Small intestine (tissue), 7 donors: ENCODE measurements around the gene CDH16. TPM values are rescaled to one million over a fixed set of nuclear protein-coding genes. Genes with fewer than 3 reads are reported as not detected.

ENCODE experiments used
- DNase-seq, 2 donors: peaks; one replicate each; pipeline versions ENCODE4 v3.0.0 to v3.0.0-alpha.2; 2013
- FAIRE-seq: peaks from 2 replicates; lab custom pipeline; 2012; peaks lifted over from hg19 to GRCh38; lab: Jason Lieb, UNC
- H3K27ac ChIP-seq, 3 donors: one replicate each; pipeline ENCODE4 v1.5.1; 2013; ENCODE audit warnings: low read length in 2 of 3, mild to moderate bottlenecking in 2 of 3, control low read depth in 1 of 3, inconsistent platforms in 1 of 3, low read depth in 1 of 3, moderate library complexity in 1 of 3
- H3K27me3 ChIP-seq, 3 donors: one replicate each; pipeline ENCODE4 v1.6.1; 2013; ENCODE audit warnings: low read length in 3 of 3, inconsistent platforms in 1 of 3; ENCODE audit not compliant: control insufficient read depth in 3 of 3, insufficient read depth in 3 of 3
- H3K36me3 ChIP-seq, 3 donors: one replicate each; pipeline ENCODE4 v1.6.1; 2013; ENCODE audit warnings: low read length in 3 of 3, inconsistent platforms in 1 of 3, low read depth in 1 of 3, mild to moderate bottlenecking in 1 of 3, moderate library complexity in 1 of 3; ENCODE audit not compliant: control insufficient read depth in 3 of 3, insufficient read depth in 2 of 3
- H3K4me1 ChIP-seq, 3 donors: one replicate each; pipeline ENCODE4 v1.6.1; 2013; ENCODE audit warnings: low read length in 2 of 3, inconsistent platforms in 1 of 3, low read depth in 1 of 3, mild to moderate bottlenecking in 1 of 3, moderate library complexity in 1 of 3; ENCODE audit not compliant: control insufficient read depth in 3 of 3, insufficient read depth in 2 of 3
- H3K4me3 ChIP-seq, 3 donors: one replicate each; pipeline ENCODE4 v1.5.1; 2013; ENCODE audit warnings: low read length in 3 of 3, control low read depth in 1 of 3, inconsistent platforms in 1 of 3, low read depth in 1 of 3, mild to moderate bottlenecking in 1 of 3, moderate library complexity in 1 of 3
- H3K9me3 ChIP-seq, 2 donors: one replicate each; pipeline ENCODE4 v1.6.1; 2013; ENCODE audit warnings: low read depth in 1 of 2, low read length in 1 of 2; ENCODE audit not compliant: control insufficient read depth in 2 of 2, insufficient read depth in 1 of 2
- WGBS, 3 donors: extraction: QIAGEN DNeasy Blood & Tissue Kit; methylation state at CpG; one replicate each; pipeline ENCODE4 v1.1.7; 2013; 5-methylcytosine and 5-hydroxymethylcytosine counted together
- polyA plus RNA-seq, 4 donors: library from polyadenylated mRNA; stranded (reverse) in 3 of 4; unstranded in 1 of 4; fragments of 200-250 nt in 3 of 4; fragments of 120-200 nt in 1 of 4; gene quantifications; one replicate each; pipeline versions ENCODE4 v1.2.1 to v1.2.3, GENCODE V29; 2013
- donor health status: healthy with polysubstance abuse.
- donor health status: control.
- donor health status: control.
- donor health status: Bipolar disorder and iron deficiency.
- donor health status: healthy.

Gene CDH16
- polyA plus RNA-seq, 4 donors = 0.91 to 8.5 (median 4.4) TPM

DNA sequence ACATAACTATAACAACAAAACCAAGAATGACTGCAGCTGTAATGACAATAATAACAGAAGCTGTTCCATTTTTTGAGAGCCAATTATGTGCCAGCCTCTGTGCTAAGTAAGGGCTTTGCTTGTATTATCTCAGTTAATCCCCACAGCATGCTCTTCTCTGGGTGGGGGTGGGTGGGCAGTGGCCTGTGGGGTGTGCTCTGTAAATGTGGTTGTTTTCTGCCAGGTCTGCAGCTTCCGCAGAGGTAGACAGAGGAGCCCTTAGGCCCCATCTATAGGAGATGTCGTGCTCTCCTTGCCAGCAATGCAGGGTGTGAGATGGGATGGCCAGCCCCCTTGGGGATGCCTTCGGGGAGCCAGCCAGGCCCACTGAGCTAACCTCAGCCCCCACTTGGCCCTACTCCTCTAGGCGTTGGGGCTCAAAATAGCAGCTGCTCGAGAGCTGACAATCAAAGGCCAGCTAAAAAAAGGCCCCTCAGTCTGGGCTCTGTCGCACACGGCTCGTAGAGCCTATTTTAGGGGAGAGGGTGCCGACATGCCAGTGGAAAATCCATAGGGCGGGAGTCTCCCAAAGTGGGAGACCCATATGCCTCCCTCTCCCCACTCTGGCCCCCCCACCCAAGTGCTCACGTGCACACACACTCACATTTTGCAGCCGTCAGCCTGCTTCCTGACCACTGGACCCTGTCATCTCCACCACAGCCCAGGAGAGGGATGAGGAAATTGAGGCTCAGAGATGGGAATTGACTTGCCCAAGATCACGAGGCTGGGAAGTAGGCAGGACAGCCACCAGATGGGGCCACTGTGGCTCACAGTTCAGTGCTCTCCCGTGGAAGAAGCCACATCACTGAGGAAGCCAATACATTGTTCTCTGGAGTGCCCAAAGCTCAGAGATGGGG lies 15.8 kb downstream of the CDH16 start:
- Histone ChIP-seq H3K27ac (peak overlapping the region in 1 of 3 donors; percentile 18), H3K27me3 (no peaks in the 10 kb centered on the region), H3K4me3 (no peak overlapping the region), H3K36me3 (peaks cover 0 to 4% (median 0%) of the 10 kb centered on the region in 3 donors), H3K4me1 (peaks cover 8 to 78% (median 19%) of the 10 kb centered on the region in 3 donors), H3K9me3 (no peaks in the 10 kb centered on the region)
- 69 to 81% (median 78%) methylated on average over 14 of the region's 14 CpGs for WGBS, 3 donors
- FAIRE-seq (no peak), DNase-seq (no peak)

DNA sequence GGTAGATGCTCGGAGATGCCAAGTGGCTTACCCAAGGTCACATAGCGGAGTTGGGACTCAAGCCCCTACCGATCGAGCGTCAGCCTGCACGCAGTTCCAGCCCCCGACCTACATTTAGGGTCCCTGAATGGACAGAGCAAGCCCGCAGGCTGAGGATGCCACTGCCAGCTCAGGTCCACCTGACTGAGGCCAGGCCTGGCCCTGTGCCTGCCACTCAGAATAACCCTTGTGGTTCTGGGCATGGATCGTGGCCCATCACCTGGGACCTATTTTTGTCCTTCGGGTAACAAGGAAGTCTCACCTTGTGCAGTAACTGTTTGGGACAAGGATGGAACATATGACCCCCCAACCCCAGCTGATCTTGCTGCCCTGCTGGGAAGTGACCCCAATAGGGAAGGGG lies 17.1 kb downstream of the CDH16 start:
- Histone ChIP-seq H3K9me3 (no peaks in the 10 kb centered on the region), H3K27ac (no peak overlapping the region), H3K4me1 (peaks cover 8 to 74% (median 23%) of the 10 kb centered on the region in 3 donors), H3K27me3 (no peaks in the 10 kb centered on the region), H3K36me3 (peaks cover 0 to 4% (median 0%) of the 10 kb centered on the region in 3 donors), H3K4me3 (no peak overlapping the region)
- DNase-seq (no peak), FAIRE-seq (no peak)
- 87 to 94% (median 89%) methylated on average over 10 of the region's 10 CpGs for WGBS, 3 donors

DNA sequence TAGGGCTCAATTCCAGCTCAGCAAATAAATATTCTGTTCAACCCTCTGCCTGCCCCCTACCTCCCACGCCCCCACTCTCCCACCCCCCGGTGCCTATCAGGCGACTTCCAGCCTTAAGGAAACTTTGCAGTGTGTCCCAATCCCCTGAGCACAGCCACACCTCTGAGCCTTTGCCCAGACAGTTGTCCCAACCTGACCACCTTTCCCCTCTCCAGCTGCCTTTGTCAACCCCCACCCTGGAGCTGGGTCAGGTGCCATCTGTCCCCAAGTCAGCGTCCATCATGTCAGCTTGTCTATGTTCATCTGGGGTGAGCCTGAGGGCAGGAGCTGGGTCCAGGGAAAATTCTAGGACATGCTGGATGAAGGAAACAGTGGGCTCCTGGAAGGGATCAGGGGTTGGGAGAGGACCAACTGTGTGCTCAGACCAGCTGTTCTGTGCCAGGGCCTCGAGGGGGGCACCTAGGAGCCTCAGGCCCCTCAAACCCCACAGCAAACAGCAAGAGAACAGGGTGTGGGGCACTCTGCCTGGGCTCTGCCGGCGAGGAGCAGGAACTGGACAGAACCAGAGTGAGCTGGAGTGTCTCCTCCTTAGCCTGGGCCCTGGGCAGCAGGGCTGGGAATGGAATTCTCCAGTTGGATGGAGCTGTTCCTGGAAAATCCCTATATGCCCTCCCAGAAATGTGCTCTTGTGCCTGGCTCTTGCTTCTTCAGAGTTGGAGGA lies 17.8 kb downstream of the CDH16 start:
- H3K9me3 ChIP-seq = no peaks in the 10 kb centered on the region
- FAIRE-seq (no peak), DNase-seq (peak; percentile 66 to 68)
- peak overlapping the region; percentile 83 to 90 (median 89) for H3K27ac ChIP-seq
- peaks cover 8 to 74% (median 24%) of the 10 kb centered on the region in 3 donors for H3K4me1 ChIP-seq
- H3K36me3 ChIP-seq = peaks cover 0 to 4% (median 0%) of the 10 kb centered on the region in 3 donors
- 26 to 49% (median 45%) methylated on average over 7 of the region's 7 CpGs for WGBS, 3 donors
- no peaks in the 10 kb centered on the region for H3K27me3 ChIP-seq
- no peak overlapping the region for H3K4me3 ChIP-seq

DNA sequence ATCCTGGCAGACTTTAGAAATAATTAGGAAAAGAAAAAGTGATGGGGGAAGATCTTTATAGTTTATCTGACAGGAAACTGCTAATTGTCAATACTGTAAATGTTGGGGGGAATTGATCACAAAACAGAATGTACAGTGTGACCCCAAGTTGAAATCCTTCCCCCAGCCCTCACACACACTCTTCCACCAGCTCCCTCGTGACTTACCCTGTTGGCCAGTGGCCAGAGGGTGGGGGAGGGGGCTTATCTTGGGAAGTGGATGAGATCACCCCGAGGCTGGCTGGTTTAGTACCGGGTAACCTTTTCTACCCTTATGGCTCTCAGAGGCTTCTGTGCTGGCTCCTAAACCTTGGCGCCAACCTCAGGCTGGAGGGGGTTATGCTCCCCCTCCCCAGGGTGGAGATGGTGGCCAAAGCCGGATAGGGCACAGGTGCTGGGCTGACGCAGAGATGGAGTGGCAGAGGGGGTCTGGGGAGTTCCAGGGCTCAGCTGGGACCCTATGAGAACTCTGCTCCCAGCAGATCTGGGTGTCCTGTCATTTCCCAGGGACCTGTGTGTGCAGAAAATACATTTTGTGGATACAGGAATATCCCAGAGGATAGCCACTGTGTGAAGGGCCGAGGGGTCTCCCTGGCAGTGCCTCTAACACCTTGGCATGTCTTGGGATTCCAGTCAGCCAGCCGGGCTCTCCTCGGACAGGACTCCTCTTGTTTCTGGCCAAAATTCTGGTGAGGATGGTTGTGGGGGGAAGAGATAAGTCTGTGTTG lies 18.6 kb downstream of the CDH16 start:
- H3K9me3 ChIP-seq = no peaks in the 10 kb centered on the region
- H3K27me3 ChIP-seq = no peaks in the 10 kb centered on the region
- DNase-seq (peak; percentile 95 to 96), FAIRE-seq (no peak)
- no peak overlapping the region for H3K4me3 ChIP-seq
- H3K4me1 ChIP-seq = peaks cover 8 to 75% (median 24%) of the 10 kb centered on the region in 3 donors
- peaks cover 0 to 4% (median 0%) of the 10 kb centered on the region in 3 donors for H3K36me3 ChIP-seq
- WGBS, 3 donors = 15 to 26% (median 23%) methylated on average over 9 of the region's 9 CpGs
- peak overlapping the region; percentile 89 to 91 (median 90) for H3K27ac ChIP-seq

DNA sequence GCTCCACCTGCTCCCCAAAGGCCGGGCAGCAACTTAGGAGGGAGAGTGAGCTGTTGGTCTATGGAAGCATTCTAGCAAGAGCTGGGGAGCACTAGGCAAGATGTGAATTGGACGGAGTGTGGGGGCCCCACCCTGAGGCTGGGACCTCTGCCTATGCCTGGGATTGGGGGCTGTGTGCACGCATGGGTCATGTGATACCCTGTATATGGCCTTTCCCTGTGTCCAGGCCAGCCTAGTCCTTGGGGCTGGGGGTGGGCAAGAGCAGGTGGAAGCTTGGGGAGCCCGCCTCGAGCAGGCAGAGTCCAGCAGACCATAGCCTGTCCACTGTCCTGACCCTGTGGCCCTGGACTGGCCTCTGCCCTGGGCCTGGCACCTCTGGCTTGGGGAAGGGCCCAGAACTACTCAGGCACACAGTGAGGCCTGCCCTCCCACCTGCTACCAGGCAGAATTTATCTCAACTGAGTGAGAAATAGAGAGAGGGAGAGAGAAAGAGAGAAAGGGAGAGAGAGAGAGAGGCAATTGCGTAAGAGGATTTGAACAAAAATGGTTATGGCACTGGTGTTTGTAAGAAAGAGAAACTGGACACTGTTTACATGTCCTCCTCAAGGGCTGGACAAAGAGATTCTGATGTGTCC lies 19.3 kb downstream of the CDH16 start:
- 74 to 75% (median 74%) methylated on average over 6 of the region's 6 CpGs for whole genome bisulfite sequencing, 3 donors

DNA sequence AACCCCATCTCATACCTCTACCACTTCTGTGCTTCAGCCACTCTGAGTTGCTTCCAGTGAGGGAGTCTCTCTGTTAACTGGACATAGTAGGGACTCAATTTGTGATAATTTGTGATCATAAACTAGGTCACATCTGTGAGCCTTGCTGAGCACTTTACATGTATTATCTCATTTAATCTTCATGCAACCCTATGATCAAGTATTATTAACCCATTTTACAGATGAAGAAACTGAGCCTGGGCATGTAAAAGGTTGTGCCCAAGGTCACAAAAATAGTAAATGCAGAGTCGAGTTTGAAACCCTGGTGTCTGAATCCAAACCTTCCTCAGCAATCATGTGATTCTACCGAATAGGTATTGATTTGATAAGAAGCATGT lies 19.8 kb downstream of the CDH16 start:
- no peaks in the 10 kb centered on the region for H3K36me3 ChIP-seq
- no peak for FAIRE-seq
- no peaks in the 10 kb centered on the region for H3K27me3 ChIP-seq
- 18 to 57% (median 40%) methylated on average over 2 of the region's 2 CpGs for WGBS, 3 donors
- H3K4me1 ChIP-seq = peaks cover 8 to 63% (median 21%) of the 10 kb centered on the region in 3 donors
- no peaks in the 10 kb centered on the region for H3K9me3 ChIP-seq
- DNase-seq = no peak
- H3K27ac ChIP-seq = peak overlapping the region in 1 of 3 donors; percentile 90
- H3K4me3 ChIP-seq = no peak overlapping the region

More for the DNA sequence above, 19.3 kb downstream of the CDH16 start:
- Histone ChIP-seq H3K27ac (peak overlapping the region; percentile 42 to 91 (median 90)), H3K4me1 (peaks cover 8 to 68% (median 22%) of the 10 kb centered on the region in 3 donors), H3K9me3 (no peaks in the 10 kb centered on the region), H3K27me3 (no peaks in the 10 kb centered on the region), H3K36me3 (no peaks in the 10 kb centered on the region), H3K4me3 (no peak overlapping the region)
- FAIRE-seq (no peak), DNase-seq (no peak)

DNA sequence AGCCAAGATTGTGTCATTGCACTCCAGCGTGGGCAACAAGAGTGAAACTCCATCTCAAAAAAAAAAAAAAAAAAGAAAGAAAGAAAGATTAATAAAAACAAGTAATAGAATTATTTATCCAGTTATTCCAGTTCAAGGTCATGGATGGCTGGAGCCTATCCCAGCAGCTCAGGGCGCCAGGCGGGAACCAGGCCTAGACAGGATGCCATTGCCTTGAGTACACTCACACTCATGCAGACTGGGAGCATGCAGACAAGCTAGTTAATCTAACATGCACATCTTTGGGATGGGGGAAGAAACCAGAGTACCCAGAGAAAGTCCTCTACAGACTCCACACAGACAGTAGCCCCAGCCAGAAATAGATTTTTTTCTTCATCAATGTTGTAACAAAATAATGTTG lies 20.5 kb downstream of the CDH16 start:
- FAIRE-seq (no peak), DNase-seq (no peak)
- Histone ChIP-seq H3K9me3 (no peaks in the 10 kb centered on the region), H3K27ac (no peak overlapping the region), H3K27me3 (no peaks in the 10 kb centered on the region), H3K4me1 (peaks cover 8 to 56% (median 21%) of the 10 kb centered on the region in 3 donors), H3K4me3 (no peak overlapping the region), H3K36me3 (peaks cover 0 to under 1% (median 0%) of the 10 kb centered on the region in 3 donors)
- 62 to 78% (median 70%) methylated on average over 3 of the region's 3 CpGs for WGBS, 3 donors
